Inflammatory macrophage treated with lipopolysaccharide for 1 hour (primary cell): ENCODE data around the gene NCOA6.
A peak's percentile ranks its signal among the peaks of the same experiment; 100 is the strongest.
"Not testable (repeated sequence)": the region's sequence is repeated elsewhere in the genome, so short reads cannot be mapped to it uniquely, and the experiment has no call there.

Source experiments
- DNase-seq, 2 donors: peaks; one replicate each; pipeline ENCODE4 v3.0.0-alpha.2; 2020 to 2022

NCOA6 gene

DNA sequence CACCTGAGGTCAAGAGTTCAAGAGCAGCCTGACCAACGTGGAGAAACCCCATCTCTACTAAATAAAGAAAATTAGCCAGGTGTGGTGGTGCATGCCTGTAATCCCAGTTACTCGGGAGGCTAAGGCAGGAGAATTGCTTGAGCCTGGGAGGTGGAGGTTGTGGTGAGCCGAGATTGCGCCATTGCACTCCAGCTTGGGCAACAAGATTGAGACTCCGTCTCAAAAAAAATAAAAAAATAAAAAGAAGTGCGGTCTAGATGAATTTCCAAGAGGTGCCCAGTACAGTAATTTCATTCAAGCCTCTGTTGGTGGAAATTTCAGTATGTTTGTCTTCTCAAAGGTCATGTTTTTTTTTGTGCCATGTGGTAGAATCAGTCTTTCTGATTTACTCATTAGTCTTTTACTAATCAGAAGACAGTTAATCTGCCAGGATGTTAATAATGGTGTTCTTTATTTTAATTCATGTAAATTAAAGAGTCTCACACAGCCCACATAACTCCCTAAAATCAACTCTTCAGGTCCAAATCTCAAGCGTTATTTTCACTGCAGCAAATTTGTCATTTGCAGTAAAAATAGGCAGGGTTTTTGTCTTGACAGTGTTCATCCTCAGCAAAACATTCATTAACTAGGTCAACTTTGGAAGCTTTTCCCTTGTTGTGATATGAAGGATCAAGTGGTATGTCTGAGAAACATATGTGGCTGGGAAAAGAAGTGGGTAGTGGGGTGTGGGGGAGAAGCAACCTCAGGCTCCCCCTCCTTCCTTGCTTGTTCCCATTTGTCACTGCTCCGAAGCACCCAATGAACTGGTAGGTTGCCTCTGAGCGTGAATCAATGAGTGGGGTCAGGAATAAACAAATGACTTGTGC is 108.0 kb downstream of the NCOA6 start:
- no peak for DNase-seq

DNA sequence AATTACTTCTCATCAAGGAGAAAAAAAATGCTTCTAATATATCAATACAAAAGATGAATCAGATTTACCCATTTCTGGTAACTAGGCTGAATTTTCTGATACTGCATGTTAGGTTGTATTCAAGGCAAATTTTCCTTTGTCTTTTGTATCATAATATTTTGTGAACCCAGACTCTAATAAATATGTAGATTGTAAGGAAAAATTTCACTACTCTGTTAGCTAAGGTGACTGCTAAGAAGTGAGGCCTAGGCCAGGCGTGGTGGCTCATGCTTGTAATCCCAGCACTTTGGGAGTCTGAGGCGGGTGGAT is 108.6 kb downstream of the NCOA6 start:
- no peak for DNase-seq

DNA sequence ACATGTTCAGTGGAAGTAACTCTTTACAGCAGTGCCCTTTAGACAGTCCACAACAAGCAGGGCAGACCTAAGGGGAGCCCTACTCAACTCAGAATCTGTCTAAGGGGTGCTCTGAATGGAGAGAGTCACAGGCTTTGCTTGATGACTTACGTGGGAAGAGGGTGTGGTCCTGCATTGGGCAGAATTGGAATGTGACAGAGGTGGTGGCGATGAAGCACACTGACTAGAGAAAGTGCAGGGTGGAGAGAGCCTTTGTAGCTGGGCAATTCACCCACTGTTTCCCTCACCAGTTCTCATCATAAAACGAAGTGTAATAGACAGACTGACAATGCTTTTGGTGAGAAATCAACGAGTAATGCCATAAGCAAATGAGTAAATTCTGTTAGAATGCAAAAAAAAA is 110.1 kb downstream of the NCOA6 start:
- DNase-seq, result no peak

DNA sequence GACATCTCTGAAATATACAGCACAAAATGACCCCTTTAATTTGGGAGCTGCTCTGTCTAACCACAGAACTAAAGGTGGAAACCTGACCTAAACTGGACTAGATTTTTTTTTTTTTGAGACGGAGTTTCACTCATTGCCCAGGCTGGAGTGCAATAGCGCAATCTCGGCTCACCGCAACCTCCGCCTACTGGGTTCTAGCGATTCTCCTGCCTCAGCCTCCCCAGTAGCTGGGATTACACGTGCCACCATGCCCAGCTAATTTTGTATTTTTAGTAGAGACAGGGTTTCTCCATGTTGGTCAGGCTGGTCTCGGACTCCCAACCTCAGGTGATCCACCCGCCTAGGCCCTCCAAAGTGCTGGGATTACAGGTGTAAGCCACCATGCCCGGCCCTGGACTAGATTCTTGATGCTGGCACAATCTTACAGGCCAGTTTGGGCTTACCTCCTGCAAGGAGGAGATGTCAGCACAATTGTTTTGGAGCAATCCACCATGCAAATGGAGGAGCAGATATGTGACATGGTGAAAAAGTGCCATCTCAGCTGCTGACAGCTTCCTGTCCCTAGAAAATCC is 111.4 kb downstream of the NCOA6 start:
- DNase-seq, result not testable (repeated sequence)

DNA sequence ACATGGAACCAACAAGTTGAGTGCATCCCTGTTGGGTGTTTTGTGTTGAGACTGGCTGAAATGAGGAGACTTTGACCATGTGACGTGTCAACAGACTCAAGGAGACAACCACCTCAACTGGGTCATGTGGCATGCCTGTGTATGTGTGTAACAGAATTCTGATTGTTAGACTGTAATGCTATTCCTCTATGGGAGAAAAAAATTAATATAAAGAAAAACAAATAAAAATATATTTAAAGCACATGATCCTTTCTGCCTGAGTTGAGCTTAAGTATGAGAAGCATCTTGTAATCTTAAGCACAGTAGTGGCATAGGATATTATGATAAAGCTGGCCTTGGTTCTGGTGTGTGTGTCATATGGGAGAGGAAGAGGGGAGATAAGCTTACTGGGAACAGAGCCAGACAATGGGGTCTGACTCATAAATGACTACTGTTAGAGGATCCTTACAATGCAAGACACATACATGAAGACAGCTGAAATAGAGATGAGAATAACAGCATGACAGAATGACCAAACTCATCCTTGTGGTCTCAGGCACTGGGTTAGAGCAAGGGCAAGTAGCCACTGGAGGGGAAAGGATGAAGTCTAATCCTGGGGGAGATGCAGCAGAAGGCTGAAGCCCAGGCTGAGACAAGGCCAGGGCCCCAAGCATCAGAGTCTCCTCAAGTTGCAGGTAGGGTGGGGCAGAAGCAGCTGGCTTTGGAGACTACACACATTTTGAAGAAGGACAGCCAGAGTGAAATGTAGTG is 112.1 kb downstream of the NCOA6 start:
- DNase-seq, result peak; percentile 43 to 44

DNA sequence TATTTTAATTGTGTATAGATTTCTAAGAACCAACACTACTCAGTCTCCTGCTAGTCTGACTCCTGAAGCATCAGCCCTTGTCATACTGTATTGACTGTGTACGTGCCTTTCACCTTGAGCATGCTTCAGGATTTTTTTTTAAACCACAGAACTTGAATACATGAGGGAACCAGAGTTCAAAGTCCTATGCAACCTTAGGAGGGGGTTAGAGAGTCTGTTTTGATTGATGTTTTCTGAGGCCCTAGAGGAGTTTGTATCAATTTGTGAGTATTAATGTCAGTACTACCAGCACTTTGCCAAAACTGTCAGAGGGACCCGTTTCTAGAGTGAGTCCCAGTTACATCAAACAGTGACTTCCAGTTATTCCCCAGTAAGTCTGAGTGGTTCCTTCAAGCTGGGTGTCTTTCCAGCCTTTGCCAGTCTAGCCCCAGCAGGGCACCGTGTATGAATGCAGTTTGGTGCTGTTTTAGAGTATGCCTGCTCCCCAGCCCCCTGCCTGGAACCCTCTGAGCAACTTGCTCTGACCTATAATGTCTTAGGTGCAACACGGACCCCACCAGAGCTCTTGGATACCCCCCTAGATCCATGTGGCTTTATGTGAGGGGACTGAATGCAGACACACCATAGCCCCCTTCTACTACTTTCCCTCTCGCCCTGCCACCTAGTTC is 112.8 kb downstream of the NCOA6 start:
- DNase-seq, result no peak

DNA sequence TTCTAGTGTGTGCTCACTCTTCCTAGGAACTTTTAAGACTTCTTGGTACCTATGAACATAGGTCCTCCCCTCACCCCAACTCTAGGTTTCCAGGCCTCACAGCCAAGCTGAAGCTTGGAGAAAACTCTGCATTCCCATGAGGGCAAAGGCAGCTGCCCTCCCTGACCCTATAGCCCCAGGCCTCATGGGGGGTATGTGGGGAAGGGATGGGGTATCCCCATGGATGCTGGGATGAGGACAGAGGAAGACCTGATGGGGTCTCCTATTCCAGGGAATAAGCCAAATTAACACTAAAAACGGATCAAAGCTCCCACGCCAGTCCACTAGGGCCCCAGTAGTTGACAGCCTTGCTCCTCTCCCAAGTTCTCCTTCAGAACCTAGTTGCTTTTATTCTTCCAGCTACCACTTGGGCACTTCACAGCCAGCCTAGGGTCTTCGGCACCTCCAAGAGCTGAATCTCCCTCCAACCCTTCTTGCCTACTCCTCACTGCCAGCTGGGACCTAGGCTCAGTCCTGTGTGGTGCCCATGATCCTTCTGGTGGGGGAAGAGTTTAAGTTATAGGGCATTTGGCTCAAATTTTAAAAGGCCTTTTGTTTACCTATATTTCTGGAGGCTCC is 113.5 kb downstream of the NCOA6 start:
- no peak for DNase-seq

DNA sequence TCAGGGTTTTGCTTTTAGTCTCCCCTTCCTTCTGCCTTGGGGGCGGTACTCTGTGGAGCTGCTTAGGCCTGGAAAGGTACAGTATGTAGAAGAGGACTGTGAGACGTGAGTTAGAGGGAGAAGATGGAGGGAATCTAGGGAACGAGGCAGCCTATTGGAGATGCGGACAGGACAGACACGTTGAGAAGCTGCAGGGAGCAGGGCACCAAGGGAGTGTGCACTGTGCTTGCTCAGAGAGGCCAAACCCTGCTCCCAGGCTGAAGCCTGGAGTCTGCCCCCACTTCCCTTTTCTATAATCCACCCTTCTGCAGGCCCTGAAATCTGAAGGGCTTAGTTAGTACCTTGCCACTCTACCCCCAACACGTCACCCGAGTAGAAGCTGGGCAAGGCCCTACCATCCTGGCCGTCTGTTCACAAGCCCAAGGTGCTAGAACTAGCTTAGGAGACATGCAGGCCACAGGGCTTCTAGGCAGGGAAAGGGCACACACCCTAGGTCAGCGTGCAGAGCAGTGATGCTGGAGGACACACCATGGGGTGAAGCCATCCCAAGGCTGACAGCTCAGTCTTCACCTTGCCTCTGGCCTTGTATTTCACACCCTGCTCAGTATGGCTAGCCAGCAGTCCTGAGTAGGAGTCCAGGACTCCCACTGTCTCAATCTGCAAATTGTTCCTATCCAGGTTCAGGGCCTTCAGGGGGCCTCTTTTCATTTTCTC is 114.4 kb downstream of the NCOA6 start:
- DNase-seq, result no peak

DNA sequence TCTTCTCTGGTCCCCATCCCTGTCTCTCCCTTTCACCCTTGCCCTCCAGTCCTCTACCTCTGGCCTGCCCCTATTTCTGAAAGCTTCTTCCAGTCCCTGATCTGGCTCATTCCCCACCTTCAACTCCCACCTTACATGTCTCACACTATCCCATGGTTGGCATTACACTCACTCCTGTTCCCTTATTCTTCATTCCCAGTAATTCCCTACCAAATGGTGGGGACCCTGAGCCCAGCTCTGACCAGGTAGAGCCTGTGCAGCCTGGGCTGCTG is 114.9 kb downstream of the NCOA6 start:
- no peak for DNase-seq

DNA sequence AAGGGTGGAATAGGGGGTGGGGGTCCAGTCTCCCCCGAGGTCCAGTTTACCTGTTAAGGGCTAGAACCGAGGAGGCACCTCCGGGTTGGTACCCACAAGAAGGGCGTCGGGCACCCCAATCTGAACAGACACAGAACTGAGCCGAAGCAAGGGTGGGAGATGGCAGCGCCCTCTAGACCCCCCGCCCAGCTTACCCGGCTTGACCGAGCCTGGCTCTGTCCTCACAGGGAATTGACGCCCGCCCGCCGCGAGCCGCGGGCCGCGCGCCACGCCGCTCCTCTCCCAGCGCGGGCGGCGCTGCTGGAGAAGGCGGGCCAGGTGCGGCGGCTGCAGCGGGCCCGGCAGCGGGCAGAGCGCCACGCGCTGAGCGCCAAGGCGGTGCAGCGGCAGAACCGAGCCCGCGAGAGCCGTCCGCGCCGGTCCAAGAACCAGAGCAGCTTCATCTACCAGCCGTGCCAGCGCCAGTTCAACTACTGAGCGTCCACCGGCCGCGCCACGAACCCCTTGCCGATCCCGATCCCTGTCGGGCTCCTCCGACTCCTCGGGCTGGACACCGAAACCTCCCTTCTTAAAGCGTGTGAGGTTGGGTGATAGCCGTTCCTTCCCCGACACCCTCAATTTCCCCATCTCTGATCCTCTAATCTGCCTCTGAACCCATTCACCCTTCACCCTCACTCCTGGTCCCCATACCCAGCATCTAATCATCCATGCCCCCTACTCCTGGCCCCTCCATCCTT is 115.5 kb downstream of the NCOA6 start:
- DNase-seq, result peak in 1 of 2 donors; percentile 35

DNA sequence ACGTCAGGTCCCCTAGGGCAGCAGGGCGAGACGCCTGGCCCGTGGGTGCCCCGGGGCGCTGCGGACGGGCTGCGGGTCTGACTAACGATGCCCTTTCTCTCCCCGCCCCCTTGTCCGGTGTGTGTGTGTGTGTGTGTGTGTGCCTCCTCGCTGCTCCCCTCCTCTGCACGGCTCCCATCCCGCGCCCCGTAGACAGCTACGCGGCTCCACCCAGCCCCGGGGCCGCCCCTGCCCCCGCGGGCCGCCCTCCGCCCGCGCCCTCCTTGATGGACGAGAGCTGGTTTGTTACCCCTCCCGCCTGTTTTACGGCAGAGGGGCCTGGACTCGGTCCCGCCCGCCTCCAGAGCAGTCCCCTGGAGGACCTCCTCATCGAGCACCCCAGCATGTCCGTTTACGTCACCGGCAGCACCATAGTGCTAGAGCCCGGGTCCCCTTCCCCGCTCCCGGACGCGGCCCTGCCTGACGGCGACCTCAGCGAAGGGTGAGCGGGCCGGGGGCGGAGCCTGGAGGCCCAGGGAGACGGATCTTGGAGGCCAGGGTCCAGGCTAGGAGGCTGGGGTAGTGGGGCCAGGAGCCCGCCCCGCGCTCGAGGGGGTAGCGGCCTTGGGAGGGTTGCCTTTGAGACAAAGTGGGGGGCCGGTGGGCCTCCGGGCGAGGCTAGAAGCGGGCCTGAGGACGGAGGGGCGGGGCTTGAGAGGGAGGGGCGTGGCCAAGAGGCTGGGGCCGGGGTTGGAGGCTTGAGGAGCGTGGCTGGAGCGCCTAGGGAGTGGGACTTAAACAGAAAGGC is 116.2 kb downstream of the NCOA6 start:
- peak; percentile 56 to 77 for DNase-seq

DNA sequence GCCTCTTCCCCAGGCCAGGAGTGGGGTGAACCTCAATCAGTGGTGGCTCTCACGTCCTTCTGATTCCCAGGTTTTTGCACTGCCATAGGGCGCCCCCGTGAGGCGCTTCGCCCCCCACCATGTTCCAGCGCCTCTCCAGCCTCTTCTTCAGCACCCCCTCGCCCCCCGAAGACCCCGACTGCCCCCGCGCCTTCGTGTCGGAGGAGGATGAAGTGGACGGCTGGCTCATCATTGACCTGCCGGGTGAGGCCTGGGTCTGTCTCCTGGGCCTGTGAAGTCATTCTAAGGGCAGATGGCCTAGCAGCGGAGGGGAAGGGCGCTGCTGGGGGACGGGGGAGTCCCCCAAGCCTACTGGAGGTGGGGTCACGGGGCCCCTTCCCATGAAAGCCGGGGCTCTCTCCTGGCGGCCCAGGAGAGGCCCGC is 116.8 kb downstream of the NCOA6 start:
- DNase-seq, result peak in 1 of 2 donors; percentile 33

DNA sequence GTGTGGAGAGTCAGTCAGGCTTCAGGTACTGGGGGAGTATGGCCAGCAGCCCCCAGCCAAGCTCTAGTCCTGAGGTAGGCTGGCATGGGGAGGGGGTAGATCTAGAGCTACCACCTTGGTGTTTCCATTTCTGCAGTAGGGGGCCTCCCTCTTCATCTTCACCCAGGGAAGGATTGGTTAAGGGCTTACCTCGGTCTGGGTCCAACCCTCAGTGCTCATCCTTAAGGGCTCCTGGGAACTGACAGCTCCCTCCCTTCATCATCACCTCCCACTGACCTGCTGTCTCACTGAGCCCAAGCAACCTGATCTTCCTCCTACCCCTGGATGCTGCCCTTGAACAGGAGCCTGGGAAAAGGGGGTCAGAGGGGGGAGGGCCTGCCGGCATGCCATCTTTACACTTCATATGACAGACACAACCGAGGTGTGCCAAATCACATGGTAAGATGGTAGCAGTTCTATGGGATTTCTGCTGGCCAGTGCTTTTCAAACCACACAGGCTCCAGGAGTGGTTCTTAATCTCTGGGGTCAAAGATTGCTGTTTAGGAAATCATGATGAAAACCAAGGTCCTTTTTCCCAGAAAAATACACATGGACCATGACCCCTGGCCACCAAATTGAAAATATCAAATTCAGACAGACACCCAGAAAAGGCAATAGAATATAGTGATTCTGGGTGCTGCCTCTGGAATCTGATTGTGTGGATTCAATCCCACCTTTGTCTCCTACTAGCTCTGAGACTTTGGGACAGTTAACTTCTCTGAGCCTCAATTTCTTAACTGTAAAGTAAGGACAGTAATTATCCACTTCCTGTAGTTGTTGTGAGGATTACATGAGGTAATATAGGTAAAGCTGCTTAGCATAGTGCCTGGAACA is 118.3 kb downstream of the NCOA6 start:
- no peak for DNase-seq

DNA sequence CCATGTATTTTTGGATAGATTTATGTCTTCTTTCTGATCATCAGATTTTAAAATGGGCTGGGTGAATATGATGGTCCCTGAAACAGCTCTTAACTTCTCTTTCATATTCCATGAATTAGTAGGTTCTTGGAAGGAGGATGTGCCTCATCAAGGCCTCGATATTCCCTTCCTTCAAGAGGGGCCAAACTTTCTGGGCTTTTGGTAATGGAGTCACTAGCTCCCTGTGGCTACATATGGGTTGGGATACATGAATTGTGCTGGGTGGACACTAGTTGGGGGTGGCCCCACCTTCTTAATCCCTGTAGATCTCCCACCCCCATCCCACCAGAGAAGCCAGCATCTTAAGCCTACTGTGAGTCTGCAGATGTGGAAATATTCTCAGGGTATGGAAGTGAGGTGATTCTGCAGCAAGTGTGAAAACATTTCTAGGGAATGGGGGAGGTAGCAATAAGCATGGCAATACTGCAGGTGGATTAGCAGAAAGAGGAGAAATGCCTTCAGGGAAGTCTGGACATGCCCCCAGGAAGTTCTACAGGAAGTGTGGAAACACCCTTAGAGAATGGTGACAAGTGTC is 119.1 kb downstream of the NCOA6 start:
- DNase-seq, result no peak

DNA sequence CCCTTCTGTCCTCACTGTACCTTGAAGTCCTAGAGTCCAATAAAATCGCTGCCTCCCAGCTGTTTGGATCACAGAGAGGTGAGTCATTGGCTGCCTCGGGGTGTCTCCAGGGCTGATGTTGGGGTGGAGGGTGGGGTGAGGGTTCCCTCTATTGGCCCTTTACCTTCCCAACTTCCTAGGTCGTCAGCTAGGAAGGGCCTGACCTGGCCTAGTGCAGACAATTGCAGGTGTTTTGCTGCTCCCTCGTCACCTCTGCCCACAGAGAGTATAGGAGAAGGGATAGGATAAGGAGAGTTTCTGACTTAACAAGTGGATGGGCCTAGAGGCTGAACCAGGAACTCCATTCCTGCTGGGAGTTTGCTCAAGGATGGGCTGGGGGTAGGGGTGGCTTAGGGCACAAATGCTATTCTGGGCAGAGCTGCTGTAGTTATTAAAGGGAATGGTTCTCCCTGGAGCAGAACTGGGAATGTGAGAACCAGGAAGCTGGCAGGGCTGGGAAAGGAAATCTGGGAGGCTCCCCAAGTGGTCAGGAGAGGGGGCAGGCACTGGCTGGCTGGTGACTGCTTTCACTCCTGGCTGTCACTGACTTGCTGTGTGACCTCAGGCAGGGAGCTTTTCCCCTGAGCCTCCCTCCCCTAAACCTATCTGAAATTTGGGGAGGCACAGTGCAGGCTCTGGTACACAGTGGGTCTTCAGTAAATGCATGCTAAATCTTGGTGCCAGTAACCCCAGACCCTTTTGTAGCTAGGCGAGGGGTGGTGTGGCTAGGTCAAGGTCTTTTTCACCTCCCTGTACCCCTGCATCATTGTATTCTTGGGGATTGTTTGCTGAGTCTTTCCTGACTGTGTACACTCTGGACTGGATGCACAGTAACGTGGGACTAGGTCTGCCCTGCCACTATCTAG is 119.8 kb downstream of the NCOA6 start:
- peak; percentile 41 to 49 for DNase-seq

DNA sequence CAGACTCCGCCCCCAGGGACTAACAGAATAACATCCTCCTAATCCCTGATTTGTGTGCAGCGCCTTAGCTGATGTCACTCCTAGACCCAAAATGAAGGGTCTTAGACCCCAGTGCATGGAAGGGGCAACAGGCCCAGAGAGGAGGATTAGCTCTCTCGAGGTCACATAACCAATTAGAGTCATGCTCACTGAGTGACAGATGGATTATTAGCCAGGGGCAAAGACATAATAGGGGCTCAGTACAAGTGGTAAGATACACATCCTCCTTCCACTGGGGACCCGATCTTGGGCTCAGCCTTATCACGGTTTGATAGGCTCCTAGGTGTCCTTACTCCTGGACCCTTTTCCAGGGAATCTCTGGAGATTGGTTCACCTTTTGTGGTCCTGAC is 120.4 kb downstream of the NCOA6 start:
- DNase-seq, result no peak

DNA sequence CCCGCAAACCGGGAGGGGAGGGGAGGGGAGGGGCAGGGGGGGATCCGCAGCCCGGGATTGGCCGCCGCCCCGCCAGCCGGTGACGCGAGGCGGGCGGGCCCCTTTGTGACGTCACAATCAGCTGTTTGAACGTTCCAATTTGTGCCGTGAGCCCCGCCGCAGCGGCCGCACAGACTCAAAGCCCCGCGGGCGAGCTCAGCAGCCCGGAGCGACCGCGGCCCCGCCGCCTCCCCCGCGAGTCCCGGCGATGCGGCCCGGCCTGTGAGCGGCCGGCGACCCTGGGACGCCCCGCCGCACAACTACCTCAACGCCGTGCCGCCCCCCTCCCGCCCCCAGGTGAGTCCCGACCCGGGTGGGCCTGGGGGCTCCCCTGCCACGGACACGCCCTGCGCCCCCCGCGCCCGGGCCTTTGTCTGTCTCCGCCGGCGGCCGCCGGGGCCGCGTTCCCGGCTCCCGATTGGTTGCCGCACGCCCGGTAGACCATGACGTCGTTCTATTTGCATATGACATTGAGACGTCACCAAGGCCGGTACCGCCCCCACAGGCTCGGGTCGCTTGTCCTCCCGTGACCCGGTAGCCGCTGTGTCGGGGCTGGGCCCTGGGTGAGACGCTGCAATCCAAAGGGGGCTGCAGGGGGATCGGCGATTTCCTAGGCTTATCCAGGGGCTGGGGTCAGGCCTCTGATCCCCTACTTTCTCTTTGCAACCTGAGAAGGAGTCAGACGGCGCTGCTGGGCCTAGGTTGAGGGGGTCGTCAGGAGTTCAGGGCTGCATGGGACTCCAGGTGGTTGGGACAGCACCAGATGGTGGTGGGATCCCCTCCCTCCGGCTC is 121.1 kb downstream of the NCOA6 start, which contains the start of gene TP53INP2:
TSS of gene TP53INP2 (plus strand) at position 168 of the 831 bp plus-strand sequence. CDS start 4,396 bp downstream, outside the sequence.
- DNase-seq, result peak; percentile 91 to 95
